ENCODE results near the gene PITX1. TPM values are rescaled to one million over a fixed set of nuclear protein-coding genes. Genes with fewer than 3 reads are reported as not detected.

PITX1 gene
- total and polyA plus RNA-seq, 2 of the 13 experiments (the other 11 are each of a cell fraction or from before 2014, with no cell fraction given): 11.7 to 20.2 TPM

DNA sequence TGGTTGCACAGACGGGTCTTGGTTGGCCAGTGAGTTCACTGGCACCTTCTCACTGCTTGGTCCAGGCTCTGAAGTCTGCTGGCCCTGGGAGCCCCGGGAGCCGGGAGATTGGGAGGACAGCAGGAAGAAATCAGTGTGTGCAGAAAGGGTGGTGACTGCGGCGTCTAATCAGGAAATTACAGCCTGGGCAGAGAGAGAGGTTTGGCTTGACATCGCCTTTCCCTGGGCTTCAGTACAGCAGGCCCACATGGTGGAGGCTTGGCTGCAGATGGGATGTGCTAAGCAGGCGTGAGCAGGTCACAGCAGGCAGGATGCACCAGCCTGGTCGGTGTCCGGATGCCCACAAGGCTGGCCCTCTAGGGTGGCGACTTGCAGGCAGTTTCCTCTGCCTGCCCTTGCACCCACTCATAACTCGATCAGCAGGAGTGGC, 17.2 kb downstream of the PITX1 start:
- TF ChIP-seq CHD4 (IDR thresholded peaks at IDR 0.05; ENCODE audit: borderline replicate concordance, low read length) (no peak), GPN1 (CRISPR knock-in tag; IDR thresholded peaks at IDR 0.05; ENCODE audit: borderline replicate concordance) (no peak), RBM22 (optimal IDR thresholded peaks at IDR 0.05; ENCODE audit: low read length) (no peak), NFIC (IDR thresholded peaks at IDR 0.05; ENCODE audit: low read length) (no peak), NFKBIZ (CRISPR knock-in tag; IDR thresholded peaks at IDR 0.05) (no peak)
- CTCF ChIA-PET (ENCODE audit: low intra/inter-chr PET ratio, low total read pairs): no interaction called here
- intact Hi-C loops (cut with micrococcal nuclease; ENCODE audit: unreplicated experiment) (no loop called here), in situ Hi-C loops (cut with HindIII; ENCODE audit: extremely low pct_ligation_motif_present, low pct_unique_long_range_greater_than_20kb) (no loop called here)
- Histone ChIP-seq H4K20me1 (ENCODE audit: insufficient read depth, low read length) (no peaks in the 10 kb centered on the region), H3K79me2 (ENCODE audit: insufficient read depth, low read length) (no peaks in the 10 kb centered on the region), H2AFZ (ENCODE audit: low read length) (no peak overlapping the region), H3K4me1 (ENCODE audit: insufficient read depth, low read length) (peaks cover 8% of the 10 kb centered on the region), H3K27ac (ENCODE audit: extremely low read length, insufficient read depth, low read length) (no peak overlapping the region), H3K9ac (ENCODE audit: insufficient read depth, low read depth, low read length) (no peak overlapping the region), H3K4me3 (replicated peaks in 1 of 3; ENCODE audit: insufficient read depth in 1 of 3, low read depth in 2 of 3, low read length in 3 of 3) (no peak overlapping the region), H3K27me3 (ENCODE audit: control insufficient read depth in 1 of 2, insufficient read depth in 2 of 2, low read length in 2 of 2) (no peaks in the 10 kb centered on the region), H3K9me3 (ENCODE audit: low read length) (no peaks in the 10 kb centered on the region), H3K4me2 (ENCODE audit: low read depth, low read length) (no peak overlapping the region), H3K36me3 (replicated peaks in 1 of 2; ENCODE audit: control insufficient read depth in 1 of 2, insufficient read depth in 2 of 2, low read length in 2 of 2) (no peaks in the 10 kb centered on the region)
- DNase-seq (ENCODE audit: low spot score) (no peak), FAIRE-seq (no peak), ATAC-seq (no peak)
- WGBS (ENCODE audit: low lambda C conversion rate): over 99% methylated on average over 7 of the region's 11 CpGs
- POLR2A ChIA-PET: no interaction called here
- no TSS peak for BruUV-seq (replicated peaks)

- ChIA-PET POLR2A (no interaction called here), CTCF (ENCODE audit: low intra/inter-chr PET ratio, low total read pairs) (no interaction called here)
- Histone ChIP-seq H3K27me3 (ENCODE audit: control insufficient read depth in 1 of 2, insufficient read depth in 2 of 2, low read length in 2 of 2) (no peaks in the 10 kb centered on the region), H3K9me3 (ENCODE audit: low read length) (no peaks in the 10 kb centered on the region), H3K27ac (ENCODE audit: extremely low read length, insufficient read depth, low read length) (no peak overlapping the region), H3K36me3 (replicated peaks in 1 of 2; ENCODE audit: control insufficient read depth in 1 of 2, insufficient read depth in 2 of 2, low read length in 2 of 2) (no peaks in the 10 kb centered on the region), H3K79me2 (ENCODE audit: insufficient read depth, low read length) (no peaks in the 10 kb centered on the region), H4K20me1 (ENCODE audit: insufficient read depth, low read length) (no peaks in the 10 kb centered on the region), H3K9ac (ENCODE audit: insufficient read depth, low read depth, low read length) (no peak overlapping the region), H3K4me2 (ENCODE audit: low read depth, low read length) (no peak overlapping the region), H3K4me3 (replicated peaks in 1 of 3; ENCODE audit: insufficient read depth in 1 of 3, low read depth in 2 of 3, low read length in 3 of 3) (no peak overlapping the region), H3K4me1 (ENCODE audit: insufficient read depth, low read length) (peaks cover 14% of the 10 kb centered on the region), H2AFZ (ENCODE audit: low read length) (no peak overlapping the region)
- intact Hi-C loops (cut with micrococcal nuclease; ENCODE audit: unreplicated experiment) (no loop called here), in situ Hi-C loops (cut with HindIII; ENCODE audit: extremely low pct_ligation_motif_present, low pct_unique_long_range_greater_than_20kb) (no loop called here)
- WGBS (ENCODE audit: low lambda C conversion rate): 96% methylated on average over 6 of the region's 6 CpGs
- FAIRE-seq (no peak), DNase-seq (ENCODE audit: low spot score) (no peak), ATAC-seq (no peak)
- no TSS peak for BruUV-seq (replicated peaks)
- TF ChIP-seq, protein P1, sequence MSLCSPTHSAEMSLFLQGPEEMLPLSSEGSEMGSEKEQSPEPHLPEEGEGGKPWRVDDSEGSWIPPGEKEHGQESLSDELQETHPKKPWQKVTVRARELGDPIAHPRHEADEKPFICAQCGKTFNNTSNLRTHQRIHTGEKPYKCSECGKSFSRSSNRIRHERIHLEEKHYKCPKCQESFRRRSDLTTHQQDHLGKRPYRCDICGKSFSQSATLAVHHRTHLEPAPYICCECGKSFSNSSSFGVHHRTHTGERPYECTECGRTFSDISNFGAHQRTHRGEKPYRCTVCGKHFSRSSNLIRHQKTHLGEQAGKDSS (CRISPR knock-in tag; IDR thresholded peaks at IDR 0.05; ENCODE audit: borderline replicate concordance, low read depth): no peak
- no peak for TF ChIP-seq ZNF670 (CRISPR knock-in tag; IDR thresholded peaks at IDR 0.05; ENCODE audit: borderline replicate concordance)
- TF ChIP-seq, protein P2, sequence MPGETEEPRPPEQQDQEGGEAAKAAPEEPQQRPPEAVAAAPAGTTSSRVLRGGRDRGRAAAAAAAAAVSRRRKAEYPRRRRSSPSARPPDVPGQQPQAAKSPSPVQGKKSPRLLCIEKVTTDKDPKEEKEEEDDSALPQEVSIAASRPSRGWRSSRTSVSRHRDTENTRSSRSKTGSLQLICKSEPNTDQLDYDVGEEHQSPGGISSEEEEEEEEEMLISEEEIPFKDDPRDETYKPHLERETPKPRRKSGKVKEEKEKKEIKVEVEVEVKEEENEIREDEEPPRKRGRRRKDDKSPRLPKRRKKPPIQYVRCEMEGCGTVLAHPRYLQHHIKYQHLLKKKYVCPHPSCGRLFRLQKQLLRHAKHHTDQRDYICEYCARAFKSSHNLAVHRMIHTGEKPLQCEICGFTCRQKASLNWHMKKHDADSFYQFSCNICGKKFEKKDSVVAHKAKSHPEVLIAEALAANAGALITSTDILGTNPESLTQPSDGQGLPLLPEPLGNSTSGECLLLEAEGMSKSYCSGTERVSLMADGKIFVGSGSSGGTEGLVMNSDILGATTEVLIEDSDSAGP (CRISPR knock-in tag; IDR thresholded peaks at IDR 0.05; ENCODE audit: borderline replicate concordance): no peak
- TF ChIP-seq EZH2 (conservative IDR thresholded peaks at IDR 0.05; ENCODE audit: low read depth, low read length): no peak
- no peak for TF ChIP-seq MIER3 (CRISPR knock-in tag; IDR thresholded peaks at IDR 0.05; ENCODE audit: borderline replicate concordance)
- TF ChIP-seq GPBP1L1 (CRISPR knock-in tag; IDR thresholded peaks at IDR 0.05): no peak
- TF ChIP-seq, protein P3, sequence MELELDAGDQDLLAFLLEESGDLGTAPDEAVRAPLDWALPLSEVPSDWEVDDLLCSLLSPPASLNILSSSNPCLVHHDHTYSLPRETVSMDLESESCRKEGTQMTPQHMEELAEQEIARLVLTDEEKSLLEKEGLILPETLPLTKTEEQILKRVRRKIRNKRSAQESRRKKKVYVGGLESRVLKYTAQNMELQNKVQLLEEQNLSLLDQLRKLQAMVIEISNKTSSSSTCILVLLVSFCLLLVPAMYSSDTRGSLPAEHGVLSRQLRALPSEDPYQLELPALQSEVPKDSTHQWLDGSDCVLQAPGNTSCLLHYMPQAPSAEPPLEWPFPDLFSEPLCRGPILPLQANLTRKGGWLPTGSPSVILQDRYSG (CRISPR knock-in tag; IDR thresholded peaks at IDR 0.05): no peak
- no peak for TF ChIP-seq EP300 (IDR thresholded peaks at IDR 0.05; ENCODE audit: low read depth in 2 of 2, low read length in 2 of 2)
- no peak for TF ChIP-seq EP300 (CRISPR knock-in tag; IDR thresholded peaks at IDR 0.05; ENCODE audit: borderline replicate concordance)
- no peak for TF ChIP-seq ZBTB20 (CRISPR knock-in tag; IDR thresholded peaks at IDR 0.05; ENCODE audit: borderline replicate concordance, low read depth)
- TF ChIP-seq GPN1 (CRISPR knock-in tag; IDR thresholded peaks at IDR 0.05; ENCODE audit: borderline replicate concordance): no peak
Observed at GRCh38 chr5:135015942-135016341, 18.1 kb downstream of the PITX1 start.
